HG03575 (cell line): ENCODE data around the gene LAPTM5.

Source experiments
- ATAC-seq: cut with Tn5 transposase; IDR thresholded peaks from one replicate; pipeline ENCODE4 v1.9.1; 2021; ENCODE audit not compliant: unreplicated experiment, insufficient number of reproducible peaks, low FRiP score; ENCODE audit errors: extremely low read depth

Gene LAPTM5

DNA sequence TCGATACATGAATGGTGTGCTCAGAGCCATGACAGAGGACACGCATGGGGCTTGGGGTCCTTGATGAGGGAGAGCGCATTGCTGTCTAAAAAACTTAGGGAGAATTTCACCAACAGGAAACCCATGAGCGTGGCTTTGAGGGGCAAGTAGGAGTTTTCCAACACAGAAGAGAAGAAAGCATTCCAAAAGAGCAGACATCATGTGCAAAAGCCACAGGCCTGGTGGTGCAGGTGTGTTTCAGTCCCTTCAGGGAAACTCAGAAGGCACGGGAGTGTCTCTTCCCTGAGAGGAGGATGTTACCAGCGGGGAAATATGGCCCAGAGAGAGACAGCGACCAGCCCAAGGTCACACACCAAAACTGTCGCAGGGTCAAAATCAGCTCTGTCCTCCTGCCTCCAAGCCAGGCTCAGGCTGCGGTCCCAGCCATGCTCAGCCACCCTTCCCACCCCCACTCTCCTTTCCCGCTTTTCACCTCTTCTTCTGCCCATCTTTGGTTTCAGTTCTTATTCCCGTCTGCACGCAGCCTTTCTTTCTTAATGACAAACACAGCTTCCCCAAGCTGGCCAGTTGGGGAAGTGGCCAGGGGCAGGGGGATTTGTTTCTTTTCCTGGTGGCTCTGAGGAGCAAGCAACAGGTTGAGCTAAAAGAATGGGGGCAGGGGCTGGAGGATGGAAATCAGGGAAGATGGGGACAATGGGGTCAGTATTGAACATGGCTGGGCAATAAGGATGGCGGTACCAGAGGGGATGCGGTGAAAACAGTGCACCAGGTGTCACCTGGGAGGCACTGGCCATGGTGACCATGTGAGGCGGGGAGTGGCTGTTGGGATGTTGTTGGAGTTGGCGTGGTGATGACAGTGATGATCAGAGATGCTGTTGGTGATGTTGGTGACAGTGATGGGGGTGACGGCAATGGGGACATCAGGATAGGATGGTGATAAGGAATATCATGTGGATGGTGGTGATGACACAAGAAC is 10.3 kb downstream of the LAPTM5 start:
- no peak for ATAC-seq

DNA sequence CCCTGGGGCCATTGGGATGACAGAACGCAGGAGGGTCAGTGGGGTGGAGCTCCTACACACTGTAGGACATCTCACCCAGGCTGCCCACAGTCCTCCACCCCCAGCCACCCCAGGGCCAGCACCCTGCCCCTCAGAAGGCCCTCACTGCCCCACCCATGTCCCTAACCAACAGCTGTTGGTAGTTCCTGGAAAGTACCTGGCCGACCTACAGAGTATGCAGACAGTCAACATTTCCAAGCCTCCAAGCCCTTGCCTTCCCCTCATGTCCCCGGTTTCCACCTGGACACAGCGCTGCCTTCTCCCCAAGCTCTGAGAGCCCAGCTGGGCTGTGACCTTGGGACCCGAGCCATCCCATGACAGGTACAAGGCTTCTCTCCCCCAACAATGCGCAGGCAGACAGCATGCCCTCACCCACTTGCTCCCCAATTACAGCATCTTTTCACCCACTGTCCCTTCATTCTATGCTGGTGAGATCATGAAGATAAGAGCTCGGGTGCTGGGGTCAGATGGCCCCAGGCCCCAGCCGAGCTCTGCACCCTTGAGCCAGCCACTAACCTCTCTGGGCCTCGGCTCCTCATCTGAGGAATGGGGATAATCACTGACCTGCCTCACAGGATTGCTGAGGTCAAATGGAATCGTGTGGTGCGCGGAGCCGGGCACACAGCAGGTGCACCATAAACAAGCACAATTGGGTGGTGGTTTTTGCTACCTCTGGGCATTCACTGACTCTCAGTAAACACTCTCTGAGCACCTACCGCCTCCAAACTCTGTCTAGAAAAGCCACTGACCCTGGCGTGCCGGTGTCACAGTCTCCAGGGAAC is 11.2 kb downstream of the LAPTM5 start:
- no peak for ATAC-seq

DNA sequence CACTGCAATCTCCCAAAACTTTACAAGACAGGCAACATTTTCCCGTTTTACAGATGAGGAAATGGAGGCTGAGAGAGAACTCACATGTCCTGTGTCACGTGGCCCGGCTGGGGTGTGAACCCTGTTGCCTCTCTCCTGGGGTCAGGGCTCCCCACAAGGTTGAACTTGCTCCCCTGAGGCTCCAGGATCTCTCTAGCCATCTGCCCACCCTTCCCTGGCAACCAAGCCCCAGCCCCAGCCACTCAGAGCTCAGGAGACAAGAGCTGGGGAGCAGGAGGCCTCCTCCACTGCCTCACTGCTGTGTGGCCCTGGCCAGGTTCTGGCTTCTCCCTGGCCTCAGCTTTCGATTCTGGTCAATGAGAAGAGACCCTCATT is 11.8 kb downstream of the LAPTM5 start:
- no peak for ATAC-seq

DNA sequence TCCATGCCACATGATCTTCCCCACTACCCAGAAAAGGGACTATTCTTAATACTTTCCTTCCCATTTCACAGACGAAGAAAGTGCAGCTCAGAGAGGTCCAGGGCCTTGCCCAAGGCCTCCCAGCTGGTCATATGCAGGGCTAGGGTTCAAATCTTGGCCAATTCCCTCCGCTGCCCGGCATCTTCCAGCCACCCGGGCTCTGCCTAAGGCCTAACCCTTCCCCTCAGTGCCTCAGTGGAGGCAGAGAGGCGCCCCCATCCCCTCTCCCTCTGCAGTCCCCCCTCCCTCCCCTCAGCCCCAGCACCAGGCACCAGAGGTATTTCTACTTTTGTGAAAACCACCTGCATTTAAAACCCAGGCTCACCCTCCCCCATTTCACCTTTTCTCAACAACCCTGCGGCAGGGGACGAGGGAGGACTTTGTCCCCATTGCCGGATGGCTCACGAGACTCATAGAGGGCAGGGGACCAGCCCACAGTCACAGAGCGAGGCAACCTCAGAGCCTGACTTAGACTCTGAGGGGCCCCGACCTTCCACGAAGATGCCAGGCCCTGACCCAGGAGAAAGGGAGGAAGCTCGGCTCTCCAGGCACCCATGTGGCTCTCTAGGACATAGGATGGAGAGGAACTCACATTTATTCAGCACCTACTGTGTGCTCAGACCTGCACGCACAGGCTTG is 12.3 kb downstream of the LAPTM5 start:
- no peak for ATAC-seq

DNA sequence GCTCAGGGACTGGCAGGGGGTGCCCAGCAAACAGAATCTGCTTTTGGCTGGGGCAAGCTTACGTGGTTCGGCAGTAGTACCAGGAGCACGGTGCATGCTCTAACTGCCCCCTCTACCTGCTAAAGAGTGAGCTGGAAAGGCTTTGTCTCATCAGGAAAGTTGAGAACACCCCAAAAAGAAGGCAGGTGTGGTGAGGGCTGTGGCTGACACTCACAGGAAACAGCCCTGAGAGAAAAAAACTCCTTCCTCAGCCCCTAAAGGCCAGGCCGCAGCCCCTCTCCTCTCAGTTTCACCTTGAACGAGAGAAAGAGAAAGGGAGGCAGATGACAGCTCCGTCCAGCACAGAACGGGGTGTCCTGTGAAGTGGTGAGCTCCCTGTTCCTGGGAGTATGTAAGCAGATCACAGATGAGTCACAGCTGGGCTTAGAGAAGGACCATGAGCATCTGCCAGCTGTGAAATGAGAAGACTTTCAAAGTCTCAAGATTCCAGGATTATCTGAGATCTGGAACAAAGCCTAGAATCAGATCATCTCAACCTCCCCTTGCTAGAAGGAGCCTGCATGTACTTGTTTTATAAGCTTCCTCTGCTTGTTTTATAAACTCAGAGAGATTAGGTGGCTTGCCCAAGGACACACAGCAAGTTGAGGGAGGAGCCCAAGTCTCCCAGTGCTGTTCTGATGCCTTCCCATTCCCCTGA is 13.4 kb downstream of the LAPTM5 start:
- no peak for ATAC-seq

DNA sequence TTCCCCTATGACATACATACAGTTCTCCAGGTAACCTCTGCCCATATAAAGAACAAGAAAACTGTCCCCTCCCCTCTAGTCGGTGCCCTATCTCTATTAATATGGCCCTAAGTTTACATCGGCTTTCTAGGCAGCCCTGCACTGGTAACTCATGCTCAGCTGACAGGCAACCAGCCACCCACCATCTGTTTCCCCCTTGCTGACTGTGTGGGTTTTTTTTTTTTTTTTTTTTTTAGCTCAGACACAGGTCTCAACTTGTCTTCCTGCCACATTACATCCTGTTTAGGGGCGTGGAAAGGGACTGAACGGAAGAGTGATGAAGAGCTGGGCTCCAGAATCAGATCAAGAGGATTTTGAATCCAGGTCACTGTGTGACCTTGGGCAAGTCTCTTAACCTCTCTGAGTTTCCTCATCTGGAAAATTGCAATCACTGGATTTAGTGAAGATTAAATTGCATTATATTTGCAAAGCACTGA is 14.0 kb downstream of the LAPTM5 start:
- ATAC-seq = no peak

DNA sequence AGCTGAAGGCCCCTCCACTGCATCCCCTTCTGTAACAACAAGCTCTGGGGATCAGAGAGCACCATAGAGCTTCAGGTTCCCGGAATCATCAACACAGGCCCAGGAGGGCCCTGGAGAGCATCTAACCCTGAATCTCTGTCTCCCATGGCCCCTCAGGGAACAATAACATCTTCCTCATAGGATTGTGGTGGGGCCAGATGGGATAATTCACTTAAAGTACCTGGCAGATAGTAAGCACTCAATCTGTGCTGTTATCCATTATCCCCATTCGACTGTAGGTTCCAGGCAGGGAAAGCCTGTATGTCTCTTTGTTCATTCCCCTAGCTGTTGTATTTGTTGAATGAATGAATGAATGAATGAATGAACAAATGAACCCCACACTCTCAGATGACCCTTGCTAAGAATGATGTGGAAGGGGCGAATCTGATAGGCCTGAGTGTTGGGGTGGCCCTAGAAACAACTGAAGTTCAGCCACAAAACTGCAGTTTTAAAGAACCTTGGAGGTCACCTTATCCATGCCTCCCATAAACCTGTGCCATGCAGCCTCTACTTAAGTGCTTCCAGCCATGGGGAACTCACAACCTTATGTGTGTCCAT is 14.5 kb downstream of the LAPTM5 start:
- no peak for ATAC-seq

DNA sequence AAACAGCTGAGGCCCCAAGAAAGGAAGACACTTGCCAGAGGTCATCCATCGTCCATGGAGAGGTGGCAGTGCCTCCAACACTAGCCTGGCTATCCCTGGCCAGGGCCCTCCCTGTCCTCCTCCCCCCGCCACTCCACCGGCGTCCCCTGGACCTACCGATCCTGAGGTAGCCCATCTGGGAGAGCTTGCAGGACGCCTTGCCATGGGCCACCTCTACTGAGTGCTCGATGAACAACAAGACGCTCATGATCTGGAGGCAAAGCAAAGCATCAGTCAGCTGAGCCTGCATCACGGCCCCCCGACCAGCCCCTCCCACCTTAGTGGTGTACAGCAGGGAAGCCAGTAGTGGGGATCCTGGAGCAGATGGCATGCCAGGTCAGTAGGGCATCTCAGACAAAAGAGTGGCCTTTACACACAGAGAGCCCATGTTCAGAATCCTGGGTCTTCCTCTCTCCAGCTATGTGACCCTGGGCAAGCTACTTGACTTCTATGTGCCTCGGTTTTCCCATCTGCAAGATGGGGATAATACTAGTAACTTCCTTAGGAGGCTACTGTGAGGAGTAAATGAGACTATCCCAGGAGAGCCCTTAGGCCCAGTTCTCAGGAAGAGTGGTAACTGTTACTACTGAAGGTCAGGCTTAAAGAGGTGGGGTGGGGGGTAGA is 15.1 kb downstream of the LAPTM5 start:
- no peak for ATAC-seq

DNA sequence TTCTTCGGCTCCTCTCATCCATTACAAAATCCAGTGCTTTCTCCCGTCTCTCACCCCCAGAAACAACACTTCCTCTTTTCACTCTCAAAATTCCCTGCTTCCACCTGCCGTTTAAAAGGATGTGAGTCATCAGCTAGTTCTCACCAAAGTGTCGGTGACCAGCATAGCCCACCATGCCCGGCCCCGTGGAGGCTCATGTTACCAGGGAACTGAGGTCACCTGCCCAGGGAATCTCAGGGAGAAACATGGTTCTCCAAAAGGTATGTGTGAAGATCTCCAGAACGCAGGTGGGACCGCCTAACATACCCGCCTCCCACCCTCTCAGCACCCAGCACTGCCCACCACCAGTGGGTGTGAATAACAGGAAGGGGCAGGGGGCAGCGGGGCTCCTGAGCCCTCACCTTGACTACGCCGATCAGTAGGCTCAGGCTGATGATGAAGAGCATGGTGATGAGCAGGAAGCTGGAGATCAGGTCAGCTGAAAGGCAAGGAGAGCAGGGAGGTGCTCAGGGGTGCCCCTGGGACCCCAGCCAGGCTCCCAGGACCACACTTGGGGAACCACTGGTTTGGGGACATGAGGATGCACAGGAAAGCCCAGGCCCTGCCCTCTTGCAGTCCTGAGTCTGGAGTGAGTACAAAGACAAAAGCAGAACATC is 16.2 kb downstream of the LAPTM5 start:
- no peak for ATAC-seq

DNA sequence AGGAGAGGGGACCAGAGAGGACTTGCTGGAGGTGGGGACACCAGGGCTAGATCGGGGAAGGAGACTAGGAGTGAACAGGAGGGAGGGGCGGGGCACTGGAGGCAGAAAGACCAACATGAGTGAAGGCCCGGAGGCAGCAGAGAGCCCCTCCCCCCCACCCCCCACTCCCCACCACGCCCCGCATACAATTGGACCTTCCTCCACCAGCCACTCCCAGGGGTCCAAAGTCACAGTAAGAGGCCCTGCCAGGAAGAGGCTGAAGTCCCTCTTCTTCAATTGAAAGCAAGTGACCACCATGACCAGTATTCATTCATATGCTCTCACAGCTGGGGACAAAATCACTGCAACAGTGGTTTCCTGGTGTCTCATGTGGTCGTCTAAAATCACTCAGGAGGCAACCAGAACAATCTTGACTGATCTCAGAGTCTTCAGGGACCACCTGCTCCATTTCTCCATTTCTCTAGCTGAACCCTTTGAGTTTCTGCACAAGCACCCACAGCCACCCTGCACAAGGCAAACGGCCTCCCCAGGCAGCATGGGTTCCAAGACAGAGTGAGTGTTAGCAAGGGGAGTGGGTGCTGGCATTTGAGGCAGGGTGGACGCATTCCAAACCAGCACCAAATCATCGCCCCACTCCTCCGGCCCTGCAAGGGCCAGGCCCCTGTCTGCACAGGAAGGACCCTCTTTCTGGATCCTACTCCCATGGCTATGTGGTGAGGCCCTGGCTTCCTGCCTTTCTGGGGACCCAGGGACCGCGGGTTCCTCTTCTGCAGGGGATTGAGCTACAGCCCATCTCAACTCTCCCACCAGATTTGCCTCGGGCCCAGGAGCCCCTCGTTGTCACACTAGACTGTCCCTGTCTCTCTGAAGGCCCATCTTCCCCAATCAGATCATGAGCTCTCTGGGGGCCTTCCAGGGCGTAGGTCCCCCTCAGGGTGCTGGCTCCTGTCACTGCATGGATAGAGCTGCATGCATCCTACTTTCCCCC is 17.0 kb downstream of the LAPTM5 start:
- no peak for ATAC-seq

DNA sequence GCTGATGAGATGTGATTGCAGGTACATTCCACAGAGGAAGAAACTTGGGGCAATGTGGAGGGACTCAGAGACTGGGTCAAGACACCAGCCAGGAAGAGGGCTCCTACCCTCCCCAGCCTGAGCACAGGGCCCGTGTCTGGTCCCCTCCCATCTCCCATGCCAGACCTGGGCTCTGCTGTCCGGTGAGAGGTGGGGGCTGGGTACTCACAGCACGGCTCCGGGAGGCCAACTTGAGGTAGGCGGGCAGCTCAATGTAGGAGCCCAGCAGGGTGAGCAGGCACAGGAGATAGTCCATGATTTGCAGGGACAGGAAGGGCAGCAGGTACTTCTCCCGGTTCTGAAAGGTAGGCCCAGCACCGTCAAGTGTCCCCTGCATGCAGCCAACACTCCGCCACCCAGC is 18.0 kb downstream of the LAPTM5 start:
- ATAC-seq = no peak

DNA sequence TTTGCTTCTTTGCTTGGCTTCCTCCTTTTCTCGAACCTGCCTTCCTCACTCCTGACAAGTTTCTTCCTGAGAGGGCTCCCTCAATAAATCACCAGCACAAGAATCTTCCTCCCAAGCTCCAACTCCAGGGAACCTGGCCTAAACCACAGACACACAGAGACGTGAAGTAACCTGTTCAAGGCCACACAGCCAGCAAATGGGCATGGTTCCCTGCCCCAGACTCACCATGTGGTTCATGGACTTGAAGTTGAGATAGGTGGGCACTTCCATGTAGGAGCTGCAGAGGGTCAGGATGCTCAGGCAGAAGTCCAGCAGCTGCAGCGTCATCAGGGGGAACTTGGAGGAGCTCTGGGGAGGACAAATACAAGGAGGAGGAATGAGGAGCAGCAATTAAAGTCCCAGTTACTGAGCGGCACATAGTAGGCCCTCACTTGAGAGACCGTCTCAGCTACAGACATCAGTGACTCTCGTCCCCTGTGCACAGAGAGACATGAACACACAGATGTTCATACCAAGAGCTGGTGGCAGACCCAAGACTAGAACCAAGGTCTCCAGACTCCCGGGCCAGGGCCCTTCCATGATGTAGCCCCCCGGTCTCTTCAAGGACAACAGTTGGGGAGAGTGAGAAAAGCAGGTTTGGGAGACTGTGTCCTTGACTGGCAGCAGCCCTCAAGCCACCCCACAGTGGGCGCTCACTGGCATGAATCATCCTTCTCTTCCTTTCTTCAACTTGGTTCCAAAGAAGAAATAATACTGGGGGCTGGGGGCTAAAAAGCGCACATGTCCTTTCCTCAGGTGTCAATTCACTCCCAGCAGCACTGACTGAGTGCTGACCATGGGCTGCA is 18.6 kb downstream of the LAPTM5 start:
- ATAC-seq = no peak

DNA sequence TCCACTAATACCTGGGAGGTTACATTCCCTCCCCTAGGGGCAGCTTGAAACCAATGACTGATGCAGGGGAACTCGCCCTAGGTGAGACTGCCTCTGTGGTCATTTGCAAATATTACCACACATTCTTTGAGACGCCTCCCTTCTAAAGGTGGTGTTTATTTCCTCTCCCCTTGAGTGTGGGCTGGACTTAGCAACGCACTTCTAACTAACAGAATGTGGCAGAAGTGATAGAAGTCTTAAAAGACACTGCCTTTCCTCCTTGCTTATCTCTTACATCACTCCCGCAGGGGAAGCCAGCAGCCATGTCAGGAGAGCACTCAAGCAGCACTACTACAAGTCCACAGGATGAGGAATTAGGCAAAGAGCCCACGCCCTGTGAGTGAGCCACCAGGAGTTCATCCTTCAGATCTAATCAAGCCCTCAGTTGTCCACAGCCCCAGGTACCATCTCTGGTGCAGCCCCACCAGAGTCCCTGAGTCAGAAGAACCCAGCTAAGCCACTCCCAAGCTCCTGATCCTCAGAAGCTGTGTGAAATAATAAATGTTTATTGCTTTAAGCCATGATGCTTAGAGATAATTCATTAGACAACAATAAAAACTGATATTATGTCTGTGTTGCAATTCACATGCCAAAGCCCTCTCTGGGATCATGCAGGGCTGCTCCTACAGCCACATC is 19.4 kb downstream of the LAPTM5 start:
- no peak for ATAC-seq

DNA sequence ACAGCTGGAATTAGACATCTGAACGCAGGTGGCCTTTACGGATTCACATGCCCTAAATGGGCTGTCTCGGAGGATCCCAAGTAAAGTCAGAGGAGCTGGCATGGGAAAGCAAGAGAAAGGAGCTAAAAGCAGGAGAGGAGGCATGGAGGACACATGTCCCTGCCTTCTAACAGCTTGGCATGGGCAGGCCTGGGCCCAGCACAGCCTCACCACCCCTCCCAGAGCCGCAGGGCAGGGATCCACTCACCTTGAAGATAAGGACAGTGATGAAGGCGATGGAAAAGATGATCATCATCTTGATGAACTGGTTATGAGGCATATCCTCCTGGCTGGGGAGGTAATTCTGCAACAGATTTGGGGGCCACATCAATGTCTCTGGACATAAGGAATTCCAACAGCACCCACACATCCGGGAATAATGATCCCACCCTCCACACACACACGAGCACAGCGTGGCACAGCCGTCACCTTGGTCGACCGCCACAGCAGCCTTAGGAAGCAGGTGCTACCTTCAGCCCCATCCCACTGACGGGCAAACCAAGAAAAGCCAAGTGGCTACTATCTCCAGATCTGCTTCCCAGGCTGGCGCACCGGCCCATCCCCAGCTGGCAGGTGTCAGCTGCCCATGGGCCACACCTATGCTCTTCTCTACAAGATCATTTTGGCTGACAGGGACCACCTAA is 20.1 kb downstream of the LAPTM5 start:
- no peak for ATAC-seq
